Measurements from ENCODE around the gene FKBP6.

Gene FKBP6

GRCh38 chr7:73349763-73350162, 21.8 kb downstream of the FKBP6 start:
- no peak overlapping the region for H2AFZ ChIP-seq (ENCODE audit: low read depth, low read length, severe bottlenecking)
- H3K36me3 ChIP-seq (ENCODE audit: low read length): no peaks in the 10 kb centered on the region
- H3K27ac ChIP-seq (ENCODE audit: low read depth, low read length): no peak overlapping the region
- no peaks in the 10 kb centered on the region for H3K79me2 ChIP-seq (ENCODE audit: insufficient read depth, low read length)
- H3K9ac ChIP-seq (ENCODE audit: low read length): no peak overlapping the region
- no peaks in the 10 kb centered on the region for H3K9me3 ChIP-seq (ENCODE audit: insufficient read depth, low read length)
- TF ChIP-seq CTCF (IDR thresholded peaks at IDR 0.05; ENCODE audit: insufficient read depth, low read length, poor library complexity, severe bottlenecking) (no peak), EZH2phosphoT487 (conservative IDR thresholded peaks at IDR 0.05; ENCODE audit: low read length) (no peak)
- H3F3A ChIP-seq (ENCODE audit: insufficient read depth): no peaks in the 10 kb centered on the region
- no peaks in the 10 kb centered on the region for H3K27me3 ChIP-seq (ENCODE audit: low read length)
- no peak overlapping the region for H3K4me3 ChIP-seq (ENCODE audit: insufficient read depth, low read length, poor library complexity, severe bottlenecking)
- H4K20me1 ChIP-seq (ENCODE audit: low read depth, low read length): no peaks in the 10 kb centered on the region
- no peak overlapping the region for H3K4me2 ChIP-seq (ENCODE audit: low read depth, low read length, poor library complexity, severe bottlenecking)
- H3K9me2 ChIP-seq (replicated peaks; ENCODE audit: insufficient read depth, low read length): no peaks in the 10 kb centered on the region

GRCh38 chr7:73350306-73351068, 22.5 kb downstream of the FKBP6 start:
- Histone ChIP-seq H3K9ac (ENCODE audit: low read length) (no peak overlapping the region), H3K27ac (ENCODE audit: low read depth, low read length) (no peak overlapping the region), H4K20me1 (ENCODE audit: low read depth, low read length) (no peaks in the 10 kb centered on the region), H3F3A (ENCODE audit: insufficient read depth) (no peaks in the 10 kb centered on the region), H3K4me3 (ENCODE audit: insufficient read depth, low read length, poor library complexity, severe bottlenecking) (no peak overlapping the region), H3K27me3 (ENCODE audit: low read length) (no peaks in the 10 kb centered on the region), H3K79me2 (ENCODE audit: insufficient read depth, low read length) (no peaks in the 10 kb centered on the region), H3K9me3 (ENCODE audit: insufficient read depth, low read length) (no peaks in the 10 kb centered on the region), H3K4me2 (ENCODE audit: low read depth, low read length, poor library complexity, severe bottlenecking) (no peak overlapping the region), H2AFZ (ENCODE audit: low read depth, low read length, severe bottlenecking) (no peak overlapping the region), H3K36me3 (ENCODE audit: low read length) (no peaks in the 10 kb centered on the region), H3K9me2 (replicated peaks; ENCODE audit: insufficient read depth, low read length) (no peaks in the 10 kb centered on the region)
- TF ChIP-seq EZH2phosphoT487 (conservative IDR thresholded peaks at IDR 0.05; ENCODE audit: low read length) (no peak), CTCF (IDR thresholded peaks at IDR 0.05; ENCODE audit: insufficient read depth, low read length, poor library complexity, severe bottlenecking) (no peak)

GRCh38 chr7:73351447-73352167, 23.6 kb downstream of the FKBP6 start:
- H3K9me2 ChIP-seq (replicated peaks; ENCODE audit: insufficient read depth, low read length): no peaks in the 10 kb centered on the region
- H3K79me2 ChIP-seq (ENCODE audit: insufficient read depth, low read length): no peaks in the 10 kb centered on the region
- no peaks in the 10 kb centered on the region for H4K20me1 ChIP-seq (ENCODE audit: low read depth, low read length)
- no peak overlapping the region for H3K9ac ChIP-seq (ENCODE audit: low read length)
- no peaks in the 10 kb centered on the region for H3K27me3 ChIP-seq (ENCODE audit: low read length)
- no peaks in the 10 kb centered on the region for H3K36me3 ChIP-seq (ENCODE audit: low read length)
- no peaks in the 10 kb centered on the region for H3K9me3 ChIP-seq (ENCODE audit: insufficient read depth, low read length)
- no peak for TF ChIP-seq EZH2phosphoT487 (conservative IDR thresholded peaks at IDR 0.05; ENCODE audit: low read length)
- TF ChIP-seq CTCF (IDR thresholded peaks at IDR 0.05; ENCODE audit: insufficient read depth, low read length, poor library complexity, severe bottlenecking): no peak
- no peak overlapping the region for H2AFZ ChIP-seq (ENCODE audit: low read depth, low read length, severe bottlenecking)
- no peak overlapping the region for H3K4me2 ChIP-seq (ENCODE audit: low read depth, low read length, poor library complexity, severe bottlenecking)
- no peak overlapping the region for H3K27ac ChIP-seq (ENCODE audit: low read depth, low read length)
- no peaks in the 10 kb centered on the region for H3F3A ChIP-seq (ENCODE audit: insufficient read depth)
- H3K4me3 ChIP-seq (ENCODE audit: insufficient read depth, low read length, poor library complexity, severe bottlenecking): no peak overlapping the region

All from SU-DHL-6 (cell line).